Esophagus squamous epithelium (tissue), 5 donors: Measurements from ENCODE around the gene STX10. TPM values are rescaled to one million over a fixed set of nuclear protein-coding genes. Genes with fewer than 3 reads are reported as not detected.

Source experiments
- DNase-seq: peaks from one replicate; lab custom pipeline; 2025; lab: John Stamatoyannopoulos, UW
- H3K27ac ChIP-seq, 4 donors: fragments of 200-600 bp; sonication (generic); one replicate each; pipeline ENCODE4 v1.5.1; 2016 to 2019; ENCODE audit warnings: mild to moderate bottlenecking in 1 of 4
- H3K27me3 ChIP-seq, 4 donors: fragments of 200-600 bp; sonication (generic); 1 replicate in 3 of 4; 2 replicates in 1 of 4; pipeline versions ENCODE4 v1.5.1 to v1.6.0; 2017 to 2021; ENCODE audit warnings: antibody characterized with exemption in 1 of 4
- H3K36me3 ChIP-seq, 3 donors: fragments of 200-600 bp; sonication (generic); one replicate each; pipeline ENCODE4 v1.5.1; 2016 to 2019
- H3K4me1 ChIP-seq, 3 donors: fragments of 200-600 bp; sonication (generic); one replicate each; pipeline ENCODE4 v1.5.1; 2017 to 2019
- H3K4me3 ChIP-seq, 4 donors: fragments of 200-600 bp; sonication (generic); 1 replicate in 3 of 4; 2 replicates in 1 of 4; pipeline ENCODE4 v1.5.1; 2016 to 2019; ENCODE audit warnings: mild to moderate bottlenecking in 2 of 4, moderate library complexity in 1 of 4
- H3K9me3 ChIP-seq, 3 donors: fragments of 200-600 bp; sonication (generic); one replicate each; pipeline ENCODE4 v1.5.1; 2016 to 2019
- CTCF ChIP-seq, 6 experiments: fragments of 450-650 bp in 4 of 6; fragments of 200-600 bp in 2 of 6; sonication (generic) in 2 of 6; IDR thresholded peaks; one replicate each; pipeline ENCODE4 v1.5.1; 2016 to 2019; ENCODE audit warnings: antibody characterized with exemption in 6 of 6, mild to moderate bottlenecking in 4 of 6, moderate library complexity in 4 of 6
- POLR2A ChIP-seq, 4 donors: fragments of 450-650 bp; IDR thresholded peaks; one replicate each; pipeline ENCODE4 v1.6.1; 2017; ENCODE audit warnings: antibody characterized with exemption in 4 of 4, mild to moderate bottlenecking in 4 of 4, moderate library complexity in 3 of 4
- WGBS, 2 donors: methylation state at CpG; one replicate each; pipeline ENCODE4 v1.1.5; 2018; 5-methylcytosine and 5-hydroxymethylcytosine counted together
- intact Hi-C: fragments of 100-400 bp; cut with DNase I; formaldehyde crosslinking; loops from one replicate; pipeline ENCODE4 v1.15.0; 2022
- total RNA-seq, 4 donors: library from RNA; depleted of rRNA; stranded (reverse); fragments of >200 nt; gene quantifications; one replicate each; pipeline ENCODE4 v1.1.0, GENCODE V29; 2016
- donor health status: DM: yes; HTN: yes; CAD: no.

STX10 gene
- total RNA-seq, 4 donors from 2014 or later, result 50.3 to 80.4 (median 69.3) TPM

- intact Hi-C loops, result no loop called here
- Histone ChIP-seq H3K27me3 (no peaks in the 10 kb centered on the region), H3K9me3 (no peaks in the 10 kb centered on the region), H3K36me3 (peaks cover 0 to 32% (median 0%) of the 10 kb centered on the region in 3 donors), H3K4me3 (peak overlapping the region; percentile 2 to 65 (median 40)), H3K4me1 (peaks cover 16 to 63% (median 28%) of the 10 kb centered on the region in 3 donors), H3K27ac (peak overlapping the region; percentile 65 to 94 (median 89))
- TF ChIP-seq CTCF (IDR thresholded peaks at IDR 0.05) (no peak), POLR2A (IDR thresholded peaks at IDR 0.05) (no peak)
- 65 to 75% methylated on average over 9 to 11 of the region's 13 CpGs for WGBS, 2 donors
- no peak for DNase-seq
These were observed 46.4 kb downstream of the STX10 start for GRCh38 chr19:13103581-13104359.

DNA sequence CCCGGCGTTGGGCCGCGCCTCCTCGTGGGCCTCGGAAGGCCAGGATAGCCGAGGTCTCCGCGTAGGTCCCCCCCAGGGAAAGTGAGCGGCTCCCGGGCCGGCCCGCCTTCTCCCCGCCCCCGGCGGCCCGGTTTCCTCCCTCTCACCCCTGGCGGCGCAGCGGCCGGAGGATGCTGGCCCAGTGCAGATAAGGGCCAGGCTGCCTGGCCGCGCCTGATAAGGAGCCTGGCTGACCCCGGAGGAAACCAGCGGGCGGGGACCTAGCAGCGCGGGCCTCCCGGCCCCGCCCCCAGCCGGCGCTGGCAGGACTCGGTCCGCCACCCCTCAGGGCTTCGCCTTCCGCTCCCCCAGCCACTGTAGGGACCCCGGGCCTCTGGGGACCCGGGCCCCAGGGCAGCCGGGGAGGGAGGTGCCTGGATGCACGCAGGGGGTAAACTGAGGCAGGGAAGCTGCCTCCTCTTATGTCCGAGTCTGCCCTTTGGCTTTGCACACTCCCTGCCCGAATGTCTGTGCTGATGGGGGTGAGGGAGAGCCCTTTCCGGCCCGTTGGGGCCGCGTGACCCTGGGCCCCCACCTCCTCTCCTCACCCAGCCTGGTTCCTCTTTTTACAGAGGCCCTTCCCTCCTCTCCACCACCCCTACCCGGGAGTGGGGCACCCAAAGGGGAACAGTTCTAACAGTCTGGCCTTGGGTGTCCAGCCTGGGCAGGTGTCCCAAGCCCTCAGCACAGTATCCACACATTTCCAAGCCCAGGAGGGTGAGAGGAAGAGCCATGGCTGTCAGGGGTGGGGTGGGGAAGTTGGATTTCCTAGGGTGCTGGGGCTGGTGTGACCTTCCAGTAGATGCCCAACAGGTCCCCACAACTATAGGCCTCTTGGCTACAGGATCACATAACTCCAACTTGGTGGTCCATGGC is 47.3 kb downstream of the STX10 start, which contains the start of gene LYL1:
Gene LYL1, minus strand, starts transcription at position 193 of the 915 bp plus-strand sequence. CDS start 1,687 bp downstream, outside the sequence.
- H3K9me3 ChIP-seq, result no peaks in the 10 kb centered on the region
- intact Hi-C loops, result no loop called here
- H3K4me1 ChIP-seq, result peaks cover 24 to 71% (median 34%) of the 10 kb centered on the region in 3 donors
- peaks cover 0 to 27% (median 0%) of the 10 kb centered on the region in 3 donors for H3K36me3 ChIP-seq
- H3K4me3 ChIP-seq, result peak within 1 kb of the TSS; percentile 23 to 65 (median 50)
- WGBS, 2 donors, result 17 to 20% methylated on average over 1 to 2 of the region's 47 CpGs
- no peak for DNase-seq
- H3K27ac ChIP-seq, result peak within 1 kb of the TSS; percentile 61 to 94 (median 92)
- TF ChIP-seq POLR2A (IDR thresholded peaks at IDR 0.05) (peak in 2 of 4 donors; percentile 18 to 25), CTCF (IDR thresholded peaks at IDR 0.05) (peak in 1 of 6 experiments; percentile 17)
- H3K27me3 ChIP-seq, result peaks cover 0 to 2% (median 0%) of the 10 kb centered on the region in 4 donors

DNA sequence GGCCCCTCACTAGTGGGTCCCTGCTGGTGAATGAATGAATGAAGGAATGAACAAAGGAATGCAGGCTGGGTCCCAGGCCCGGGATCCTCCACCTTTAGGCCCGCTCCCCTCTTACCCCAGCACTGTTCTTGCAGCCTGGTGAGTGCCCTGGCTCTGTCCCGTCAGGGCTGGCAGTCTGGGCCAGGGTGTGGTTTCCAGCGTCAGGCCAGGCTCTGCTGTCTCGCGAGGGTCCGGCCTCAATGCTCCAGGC is 47.8 kb downstream of the STX10 start:
- TF ChIP-seq CTCF (IDR thresholded peaks at IDR 0.05) (no peak), POLR2A (IDR thresholded peaks at IDR 0.05) (no peak)
- no peak for DNase-seq
- Histone ChIP-seq H3K4me3 (peak overlapping the region; percentile 23 to 65 (median 50)), H3K36me3 (peaks cover 0 to 23% (median 0%) of the 10 kb centered on the region in 3 donors), H3K9me3 (no peaks in the 10 kb centered on the region), H3K27ac (peak overlapping the region; percentile 61 to 94 (median 89)), H3K27me3 (peaks cover 0 to 8% (median 0%) of the 10 kb centered on the region in 4 donors), H3K4me1 (peaks cover 30 to 77% (median 40%) of the 10 kb centered on the region in 3 donors)
- WGBS, 2 donors, result 0% methylated on average over 2 of the region's 7 CpGs; no CpG with 5 or more reads in 1 of the 2 donors
- intact Hi-C loops, result no loop called here

GRCh38 chr19:13101590-13102415 is 48.4 kb downstream of the STX10 start:
- Histone ChIP-seq H3K27me3 (peaks cover 0 to 9% (median 0%) of the 10 kb centered on the region in 4 donors), H3K4me3 (peak overlapping the region; percentile 23 to 65 (median 50)), H3K36me3 (peaks cover 0 to 18% (median 0%) of the 10 kb centered on the region in 3 donors), H3K4me1 (peaks cover 32 to 83% (median 41%) of the 10 kb centered on the region in 3 donors), H3K9me3 (no peaks in the 10 kb centered on the region), H3K27ac (peak overlapping the region; percentile 61 to 94 (median 92))
- WGBS, 2 donors, result 38 to 52% methylated on average over 5 to 7 of the region's 7 CpGs
- no peak for DNase-seq
- TF ChIP-seq POLR2A (IDR thresholded peaks at IDR 0.05) (no peak), CTCF (IDR thresholded peaks at IDR 0.05) (no peak)
- intact Hi-C loops, result no loop called here
